ENCODE results near the gene IRAK3. TPM values are rescaled to one million over a fixed set of nuclear protein-coding genes. Genes with fewer than 3 reads are reported as not detected.
A peak's percentile ranks its signal among the peaks of the same experiment; 100 is the strongest.

IRAK3 gene
- total RNA-seq, 2 donors from 2014 or later = 0.27 to 0.59 TPM

DNA sequence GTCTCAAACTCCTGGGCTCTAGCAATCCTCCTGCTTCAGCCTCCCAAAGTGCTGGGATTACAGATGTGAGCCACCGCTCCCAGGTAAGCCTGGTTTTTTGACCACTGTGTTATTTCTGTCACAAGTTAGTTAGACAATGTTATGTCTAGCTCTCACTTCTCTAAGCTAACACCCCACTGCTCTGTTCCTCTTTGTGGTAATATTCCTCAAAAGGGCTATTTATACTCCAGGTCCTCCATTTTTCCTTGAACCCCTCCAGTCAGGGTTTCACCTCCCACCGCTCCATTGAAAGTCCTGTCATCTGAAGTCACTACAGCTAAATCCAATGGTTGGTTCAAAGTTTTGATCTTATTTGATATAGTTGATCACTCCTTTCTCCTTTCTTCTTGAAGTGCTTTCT, 5.1 kb downstream of the IRAK3 start:
- Histone ChIP-seq H3K36me3 (ENCODE audit: control insufficient read depth, insufficient read depth, low read length) (no peaks in the 10 kb centered on the region), H3K4me3 (ENCODE audit: low read length) (no peak overlapping the region), H3K9me3 (ENCODE audit: control insufficient read depth, low read length) (no peaks in the 10 kb centered on the region), H3K27ac (ENCODE audit: low read depth, low read length) (no peak overlapping the region), H3K4me1 (ENCODE audit: control insufficient read depth, insufficient read depth, low read length) (no peaks in the 10 kb centered on the region), H3K9ac (ENCODE audit: extremely low read depth, low read length, poor library complexity, severe bottlenecking) (no peak overlapping the region), H3K27me3 (ENCODE audit: control insufficient read depth, insufficient read depth, low read length, poor library complexity, severe bottlenecking) (peaks cover 28% of the 10 kb centered on the region)
- H3K4me3 Mint-ChIP-seq = no peak overlapping the region
- peaks cover 10% of the 10 kb centered on the region for H3K4me1 Mint-ChIP-seq
- 97 to 100% methylated on average over 1 to 2 of the region's 2 CpGs for WGBS, 2 experiments (ENCODE audit: insufficient coverage in 1 of 2, insufficient read length in 1 of 2)
- H3K27me3 Mint-ChIP-seq (ENCODE audit: insufficient read depth) = peaks cover 25% of the 10 kb centered on the region
- H3K9me3 Mint-ChIP-seq = no peaks in the 10 kb centered on the region
- no peak for DNase-seq
- H3K27ac Mint-ChIP-seq = no peak overlapping the region
- TF ChIP-seq, protein P1, sequence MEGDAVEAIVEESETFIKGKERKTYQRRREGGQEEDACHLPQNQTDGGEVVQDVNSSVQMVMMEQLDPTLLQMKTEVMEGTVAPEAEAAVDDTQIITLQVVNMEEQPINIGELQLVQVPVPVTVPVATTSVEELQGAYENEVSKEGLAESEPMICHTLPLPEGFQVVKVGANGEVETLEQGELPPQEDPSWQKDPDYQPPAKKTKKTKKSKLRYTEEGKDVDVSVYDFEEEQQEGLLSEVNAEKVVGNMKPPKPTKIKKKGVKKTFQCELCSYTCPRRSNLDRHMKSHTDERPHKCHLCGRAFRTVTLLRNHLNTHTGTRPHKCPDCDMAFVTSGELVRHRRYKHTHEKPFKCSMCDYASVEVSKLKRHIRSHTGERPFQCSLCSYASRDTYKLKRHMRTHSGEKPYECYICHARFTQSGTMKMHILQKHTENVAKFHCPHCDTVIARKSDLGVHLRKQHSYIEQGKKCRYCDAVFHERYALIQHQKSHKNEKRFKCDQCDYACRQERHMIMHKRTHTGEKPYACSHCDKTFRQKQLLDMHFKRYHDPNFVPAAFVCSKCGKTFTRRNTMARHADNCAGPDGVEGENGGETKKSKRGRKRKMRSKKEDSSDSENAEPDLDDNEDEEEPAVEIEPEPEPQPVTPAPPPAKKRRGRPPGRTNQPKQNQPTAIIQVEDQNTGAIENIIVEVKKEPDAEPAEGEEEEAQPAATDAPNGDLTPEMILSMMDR (conservative IDR thresholded peaks at IDR 0.05) = no peak
- H3K36me3 Mint-ChIP-seq (ENCODE audit: low read depth) = no peaks in the 10 kb centered on the region

DNA sequence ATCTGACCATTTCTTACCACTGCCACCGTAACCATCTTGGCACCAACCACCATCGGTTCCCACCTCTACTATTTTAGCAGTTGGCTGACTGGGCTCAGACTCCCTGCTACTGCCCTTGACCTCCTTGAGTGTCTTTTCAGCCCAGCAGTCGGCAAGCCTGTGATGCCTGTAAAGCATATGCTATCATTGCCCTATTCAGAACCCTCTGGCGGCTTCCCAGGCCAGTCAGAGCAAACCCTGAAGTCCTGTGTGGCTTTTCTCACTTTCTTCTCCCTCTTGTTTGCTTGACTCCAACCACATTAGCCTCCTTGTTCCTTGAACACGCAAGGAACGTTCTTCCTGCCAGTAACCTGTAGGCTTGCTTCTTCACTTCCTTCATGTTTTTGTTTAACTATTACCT, 6.2 kb downstream of the IRAK3 start:
- H3K4me3 ChIP-seq (ENCODE audit: low read length) = no peak overlapping the region
- no peaks in the 10 kb centered on the region for H3K36me3 ChIP-seq (ENCODE audit: control insufficient read depth, insufficient read depth, low read length)
- Mint-ChIP-seq H3K4me3 (no peak overlapping the region), H3K4me1 (peaks cover 10% of the 10 kb centered on the region), H3K36me3 (ENCODE audit: low read depth) (no peaks in the 10 kb centered on the region), H3K27ac (no peak overlapping the region), H3K9me3 (peaks cover 5% of the 10 kb centered on the region), H3K27me3 (ENCODE audit: insufficient read depth) (peaks cover 17% of the 10 kb centered on the region)
- no peaks in the 10 kb centered on the region for H3K4me1 ChIP-seq (ENCODE audit: control insufficient read depth, insufficient read depth, low read length)
- H3K9me3 ChIP-seq (ENCODE audit: control insufficient read depth, low read length) = peaks cover 5% of the 10 kb centered on the region
- H3K27me3 ChIP-seq (ENCODE audit: control insufficient read depth, insufficient read depth, low read length, poor library complexity, severe bottlenecking) = peaks cover 17% of the 10 kb centered on the region
- no peak overlapping the region for H3K9ac ChIP-seq (ENCODE audit: extremely low read depth, low read length, poor library complexity, severe bottlenecking)
- 89 to 91% methylated on average over 6 of the region's 6 CpGs for WGBS, 2 experiments (ENCODE audit: insufficient coverage in 1 of 2, insufficient read length in 1 of 2)
- no peak overlapping the region for H3K27ac ChIP-seq (ENCODE audit: low read depth, low read length)
- TF ChIP-seq, protein P1 (conservative IDR thresholded peaks at IDR 0.05) = no peak
- peak; percentile 46 for DNase-seq

DNA sequence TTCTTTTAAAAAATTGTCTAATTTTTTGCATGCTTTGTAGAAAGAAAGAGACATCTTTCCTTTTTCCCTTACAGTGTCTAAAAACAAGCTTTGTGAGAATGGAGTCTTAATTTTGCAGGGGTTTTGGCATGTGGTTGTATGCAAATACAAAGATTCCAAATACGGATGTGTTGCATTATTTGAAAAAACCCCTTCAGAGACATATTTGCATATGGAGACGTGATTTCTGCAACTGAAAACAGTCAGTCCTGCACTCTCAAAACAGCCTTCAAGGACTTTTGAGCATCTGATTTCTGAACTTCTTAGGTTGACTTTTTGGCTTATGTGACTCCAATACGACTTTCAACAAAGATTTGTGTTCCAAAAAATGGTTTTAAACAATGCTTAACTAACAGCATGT, 7.8 kb downstream of the IRAK3 start:
- TF ChIP-seq, protein P1 (conservative IDR thresholded peaks at IDR 0.05) = no peak
- Histone ChIP-seq H3K4me1 (ENCODE audit: control insufficient read depth, insufficient read depth, low read length) (no peaks in the 10 kb centered on the region), H3K36me3 (ENCODE audit: control insufficient read depth, insufficient read depth, low read length) (no peaks in the 10 kb centered on the region), H3K9me3 (ENCODE audit: control insufficient read depth, low read length) (peaks cover 8% of the 10 kb centered on the region), H3K4me3 (ENCODE audit: low read length) (no peak overlapping the region), H3K27ac (ENCODE audit: low read depth, low read length) (no peak overlapping the region), H3K27me3 (ENCODE audit: control insufficient read depth, insufficient read depth, low read length, poor library complexity, severe bottlenecking) (peaks cover 1% of the 10 kb centered on the region), H3K9ac (ENCODE audit: extremely low read depth, low read length, poor library complexity, severe bottlenecking) (no peak overlapping the region)
- no peaks in the 10 kb centered on the region for H3K36me3 Mint-ChIP-seq (ENCODE audit: low read depth)
- H3K9me3 Mint-ChIP-seq = peaks cover 10% of the 10 kb centered on the region
- H3K27me3 Mint-ChIP-seq (ENCODE audit: insufficient read depth) = peaks cover 2% of the 10 kb centered on the region
- no peak overlapping the region for H3K27ac Mint-ChIP-seq
- DNase-seq = peak; percentile 14
- H3K4me1 Mint-ChIP-seq = peaks cover 10% of the 10 kb centered on the region
- H3K4me3 Mint-ChIP-seq = no peak overlapping the region
- WGBS, 2 experiments (ENCODE audit: insufficient coverage in 1 of 2, insufficient read length in 1 of 2) = 64% methylated on average over 3 of the region's 3 CpGs

Data from endodermal cell (in vitro differentiated cells).